Activated T-cell treated with anti-CD3 and anti-CD28 coated beads for 48 hours (primary cell): ENCODE results near the gene MASP2.
"Not testable (repeated sequence)": the region's sequence is repeated elsewhere in the genome, so short reads cannot be mapped to it uniquely, and the experiment has no call there.

ENCODE experiments used
- DNase-seq: peaks from one replicate; pipeline ENCODE4 v3.0.0-alpha.2; 2020; ENCODE audit warnings: low read depth

MASP2 gene

DNA sequence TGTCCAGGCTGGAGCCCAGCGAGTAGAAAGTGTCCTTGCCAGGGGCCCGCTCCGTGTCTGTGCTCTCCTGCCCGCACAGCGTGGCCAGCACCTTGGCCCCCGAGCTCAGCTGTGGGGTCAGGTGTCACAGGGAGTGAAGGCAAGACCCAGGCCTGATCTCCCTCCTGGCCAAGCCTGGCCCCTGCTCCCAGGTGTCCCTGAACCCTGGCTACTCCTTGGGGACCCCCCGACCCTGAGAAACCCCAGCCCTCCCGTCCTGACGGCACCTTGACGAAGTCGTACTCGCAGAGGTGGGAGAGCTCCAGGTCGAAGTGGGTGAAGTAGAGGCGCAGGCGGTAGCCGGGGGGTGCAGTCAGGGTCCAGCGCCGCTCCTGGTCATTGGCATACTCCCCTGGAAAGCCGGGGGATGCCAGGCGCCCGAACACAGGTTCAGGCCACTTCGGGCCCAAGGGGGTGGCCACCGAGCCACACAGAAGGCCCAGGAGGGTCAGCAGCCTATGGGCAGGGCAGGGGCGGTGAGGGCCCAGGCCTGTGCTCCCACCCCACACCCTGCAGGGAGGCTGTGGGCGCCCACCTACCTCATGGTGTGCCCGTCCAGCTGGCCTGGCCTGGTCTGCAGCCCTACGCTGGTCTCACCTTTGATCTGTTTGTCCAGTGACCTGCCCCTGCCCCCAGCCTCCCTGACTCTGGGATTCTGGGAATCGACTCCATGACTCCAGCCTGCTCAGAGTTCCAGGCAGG, at the start of gene MASP2:
MASP2 (minus strand) TSS at position 615 of the 741 bp plus-strand sequence; CDS start at position 583, 32 bp downstream.
- no peak for DNase-seq

DNA sequence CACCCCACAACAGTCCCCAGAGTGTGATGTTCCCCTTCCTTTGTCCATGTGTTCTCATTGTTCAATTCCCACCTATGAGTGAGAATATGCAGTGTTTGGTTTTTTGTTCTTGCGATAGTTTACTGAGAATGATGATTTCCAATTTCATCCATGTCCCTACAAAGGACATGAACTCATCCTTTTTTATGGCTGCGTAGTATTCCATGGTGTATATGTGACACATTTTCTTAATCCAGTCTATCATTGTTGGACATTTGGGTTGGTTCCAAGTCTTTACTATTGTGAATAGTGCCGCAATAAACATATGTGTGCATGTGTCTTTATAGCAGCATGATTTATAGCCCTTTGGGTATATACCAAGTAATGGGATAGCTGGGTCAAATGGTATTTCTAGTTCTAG, 36.7 kb upstream of the MASP2 start:
- not testable (repeated sequence) for DNase-seq

DNA sequence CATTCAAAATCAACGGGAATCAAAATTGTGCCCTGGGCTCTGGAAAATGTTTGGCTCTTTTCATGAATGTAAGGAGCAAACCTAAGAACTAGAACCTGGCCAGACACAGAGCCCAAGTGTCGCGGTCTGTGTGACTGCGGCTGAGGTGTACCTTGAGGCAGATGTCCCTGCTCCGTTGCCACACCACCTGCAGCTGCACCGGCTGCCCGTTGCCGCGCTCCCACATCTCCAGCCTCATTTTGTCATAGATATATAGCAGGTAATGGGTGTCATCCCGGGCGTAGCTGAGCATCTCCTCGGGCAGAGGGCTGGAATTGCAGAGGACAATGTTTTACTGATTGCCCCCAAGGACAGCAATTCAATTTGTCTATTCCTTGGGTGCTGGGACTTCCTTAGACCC, 33.9 kb upstream of the MASP2 start:
- DNase-seq, result no peak

DNA sequence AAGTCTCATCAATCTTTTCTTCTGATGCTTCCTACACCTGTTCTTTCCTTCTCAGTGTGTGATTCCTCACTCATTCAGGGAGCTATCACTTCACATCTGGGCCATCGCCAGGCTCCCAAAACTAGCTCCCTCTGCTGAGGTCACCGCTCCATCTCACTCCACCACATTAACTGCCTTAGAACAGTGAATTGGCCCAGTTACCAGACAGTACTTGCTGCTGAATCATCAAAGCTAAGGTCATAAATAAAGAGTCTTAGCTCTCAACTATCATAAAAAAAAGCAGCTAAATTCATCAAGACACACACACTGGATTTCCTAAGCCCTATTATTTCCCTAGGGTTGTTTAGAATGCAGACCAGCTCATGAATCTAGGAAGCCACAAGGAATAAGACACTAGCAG, 31.6 kb upstream of the MASP2 start:
- no peak for DNase-seq

DNA sequence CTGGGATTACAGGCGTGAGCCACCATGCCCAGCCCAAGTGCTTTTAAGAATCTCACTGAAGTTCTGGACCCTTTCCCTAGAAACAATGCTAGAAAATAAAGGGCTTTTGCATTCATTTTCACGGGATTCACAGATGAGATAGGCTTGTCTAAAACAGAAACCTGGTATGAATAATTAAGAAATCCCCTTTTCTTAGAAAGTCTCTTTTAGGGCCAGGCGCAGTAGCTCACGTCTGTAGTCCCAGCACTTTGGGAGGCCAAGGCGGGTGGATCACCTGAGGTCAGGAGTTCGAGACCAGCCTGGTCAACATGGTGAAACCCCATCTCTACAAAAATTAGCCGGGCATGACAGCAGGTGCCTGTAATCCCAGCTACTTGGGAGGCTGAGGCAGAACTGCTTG, 26.4 kb upstream of the MASP2 start:
- DNase-seq, result not testable (repeated sequence)

DNA sequence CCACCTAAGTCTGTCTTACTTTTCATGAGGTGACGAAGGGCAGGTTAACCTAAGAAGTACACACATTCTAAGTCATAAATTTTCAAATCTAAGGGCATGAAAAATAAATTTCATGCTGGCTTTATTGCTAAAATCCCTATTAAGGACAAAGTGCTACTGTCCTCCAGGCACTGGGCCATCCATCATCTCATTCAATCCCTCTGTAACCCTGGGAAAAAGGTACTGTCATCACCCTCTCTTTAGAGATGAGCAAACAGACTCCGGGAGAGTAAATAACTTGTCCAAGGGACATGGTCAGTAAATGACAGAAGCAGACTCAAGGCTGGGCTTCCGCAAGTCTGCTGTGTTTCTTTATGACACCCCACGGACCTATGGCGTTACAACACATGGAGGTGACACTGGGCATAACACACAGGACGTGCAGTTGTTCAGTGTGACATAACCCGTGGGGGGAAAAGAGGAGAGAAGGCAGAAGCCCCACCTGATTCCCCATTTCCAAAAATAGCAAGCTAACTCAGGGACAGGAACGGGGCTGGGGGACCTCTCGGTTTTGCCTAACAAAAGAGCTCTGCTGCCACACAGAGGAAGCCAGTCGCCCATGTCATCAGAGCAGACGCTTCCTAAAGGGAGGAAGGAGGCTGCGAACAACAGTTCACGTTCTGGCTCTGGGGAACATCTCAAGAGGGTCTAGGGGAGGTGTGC, 25.3 kb upstream of the MASP2 start:
- no peak for DNase-seq

DNA sequence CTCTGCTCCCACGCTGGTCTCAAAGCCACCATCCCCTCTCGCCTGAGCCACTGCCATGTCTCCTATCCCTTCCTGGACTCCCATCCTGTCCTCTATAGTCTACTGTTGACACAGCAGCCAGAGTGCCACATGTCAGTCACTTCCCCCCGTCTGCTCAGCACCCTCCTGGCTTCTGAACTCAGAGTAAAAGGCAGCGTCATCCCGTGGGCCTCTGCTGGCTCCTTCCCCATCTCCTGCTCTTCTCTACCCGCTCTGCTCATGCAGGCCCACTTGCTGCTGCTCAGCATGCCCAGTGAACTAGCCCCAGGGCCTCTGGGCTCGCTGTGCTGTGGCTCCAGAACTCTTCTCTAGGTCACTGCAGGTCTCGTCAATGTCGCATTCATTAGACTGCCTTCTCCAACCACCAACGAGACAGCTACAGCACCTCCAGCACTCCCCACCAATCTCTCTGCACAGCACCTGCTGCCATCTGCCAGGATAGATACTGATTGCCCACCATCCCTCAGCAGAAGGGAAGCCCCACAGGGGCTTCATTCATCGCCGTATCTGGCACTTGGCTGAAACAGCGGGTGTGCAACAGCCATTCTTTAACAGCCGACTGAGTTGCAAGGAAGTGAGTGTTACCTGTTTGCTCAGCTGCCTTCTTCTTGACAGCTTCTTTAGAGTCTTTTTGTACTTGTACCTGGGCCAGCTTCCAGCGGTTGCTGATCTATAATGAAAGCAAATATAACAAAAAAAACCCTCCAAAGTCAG, 24.6 kb upstream of the MASP2 start:
- no peak for DNase-seq

DNA sequence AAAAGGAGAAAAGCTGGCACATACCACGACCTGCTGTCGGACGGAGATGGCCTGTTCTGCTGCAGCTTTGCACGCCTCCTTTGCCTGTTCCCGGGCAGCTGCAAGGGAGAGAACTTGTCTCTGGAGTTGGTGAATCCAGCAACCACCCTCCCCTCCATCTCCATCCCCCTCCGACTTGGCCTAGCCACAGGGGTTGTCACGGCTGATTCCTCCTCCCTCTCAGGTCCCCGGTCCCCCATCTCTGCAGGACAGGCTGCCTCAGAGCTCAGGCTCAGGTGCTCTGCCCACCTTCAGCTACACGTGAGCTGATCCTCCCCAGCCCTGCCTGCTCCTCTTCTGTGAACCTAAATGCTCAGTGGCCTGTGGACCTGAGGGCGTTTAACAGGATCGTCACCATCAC, 23.8 kb upstream of the MASP2 start:
- no peak for DNase-seq

DNA sequence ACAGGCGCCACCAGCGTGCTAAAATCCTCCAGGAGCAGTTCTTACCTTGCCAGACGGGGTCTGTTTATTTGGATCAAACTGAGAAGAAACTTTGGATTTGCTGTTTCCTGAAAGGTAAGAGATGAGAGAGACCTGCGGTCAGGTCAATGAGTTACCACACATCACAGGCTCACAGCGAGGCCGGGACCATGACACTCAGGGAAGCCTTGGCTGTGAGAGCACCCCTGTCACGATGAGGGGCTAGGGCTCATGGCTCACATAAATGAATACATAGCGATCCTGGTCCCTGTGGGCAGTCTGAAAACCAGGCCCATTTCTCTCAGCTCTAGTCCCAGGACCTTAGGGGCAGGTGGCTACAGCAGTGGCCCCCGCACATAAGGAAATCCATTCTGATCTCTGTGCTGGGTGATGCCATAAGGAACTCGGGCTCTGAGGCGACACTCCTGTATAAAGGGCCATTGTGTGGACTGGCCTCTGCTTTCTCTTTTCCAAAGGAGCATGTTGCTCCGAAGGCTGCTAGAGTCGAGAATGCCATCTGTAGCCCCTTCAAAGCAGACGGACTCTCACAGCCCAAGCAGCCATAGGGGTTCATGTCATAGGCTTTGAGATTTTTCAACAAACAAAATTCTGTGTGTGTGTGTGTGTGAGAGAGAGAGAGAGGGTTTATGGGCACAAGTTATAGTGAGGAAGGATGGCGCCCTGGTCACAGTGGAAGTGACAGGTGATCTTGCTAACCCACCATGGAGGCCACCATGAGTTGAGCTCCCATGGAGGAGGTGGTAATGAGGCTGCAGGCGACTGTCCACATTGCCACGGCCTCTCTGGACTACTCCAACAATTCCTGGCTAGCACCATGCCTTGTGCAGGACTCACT, 21.8 kb upstream of the MASP2 start:
- DNase-seq, result no peak

DNA sequence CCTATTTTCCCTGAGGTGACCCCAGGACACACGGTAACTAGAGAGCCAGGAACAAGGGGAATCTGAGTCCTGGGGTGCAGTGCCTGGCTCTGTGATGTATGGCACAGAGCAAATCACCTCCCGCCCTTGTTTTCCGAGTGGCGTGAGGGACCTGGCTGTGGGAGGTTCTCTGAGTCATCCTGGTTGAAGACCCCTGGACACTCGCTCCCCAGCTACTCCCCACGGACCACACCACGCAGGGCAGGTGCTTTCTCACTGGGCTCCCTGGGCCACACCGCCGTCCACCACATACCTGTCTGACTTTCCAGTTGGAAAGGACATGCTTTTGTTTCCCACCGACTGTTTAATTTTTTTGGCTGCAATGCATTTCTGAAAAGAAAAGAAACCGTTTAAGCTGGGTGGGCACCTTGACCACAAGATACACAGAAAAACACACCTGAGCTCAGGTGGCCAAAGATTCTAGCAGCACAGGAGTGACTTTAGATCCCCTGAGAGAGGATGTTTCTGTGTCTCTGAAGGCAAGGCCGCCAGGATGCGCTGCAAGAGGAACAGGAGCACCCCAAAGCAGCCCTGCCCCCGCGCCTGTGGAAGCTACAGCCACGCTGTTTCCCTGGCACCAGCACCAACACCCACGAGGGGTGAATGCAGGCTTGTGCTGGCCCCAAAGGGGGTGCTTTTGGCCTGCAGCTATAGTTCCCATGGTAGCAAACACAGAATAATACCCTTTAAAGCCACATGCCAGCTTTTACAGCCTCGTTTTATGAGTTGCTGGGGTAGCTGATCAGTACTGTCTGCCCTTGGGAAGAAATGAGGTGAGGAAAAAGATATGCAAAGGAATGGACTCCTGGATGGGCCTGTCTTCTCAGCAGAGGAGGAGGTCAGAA, 20.9 kb upstream of the MASP2 start:
- DNase-seq, result no peak

GRCh38 chr1:11065796-11066195, 18.8 kb upstream of the MASP2 start:
- no peak for DNase-seq

- DNase-seq, result no peak
These were observed 17.9 kb upstream of the MASP2 start for GRCh38 chr1:11064942-11065341.

DNA sequence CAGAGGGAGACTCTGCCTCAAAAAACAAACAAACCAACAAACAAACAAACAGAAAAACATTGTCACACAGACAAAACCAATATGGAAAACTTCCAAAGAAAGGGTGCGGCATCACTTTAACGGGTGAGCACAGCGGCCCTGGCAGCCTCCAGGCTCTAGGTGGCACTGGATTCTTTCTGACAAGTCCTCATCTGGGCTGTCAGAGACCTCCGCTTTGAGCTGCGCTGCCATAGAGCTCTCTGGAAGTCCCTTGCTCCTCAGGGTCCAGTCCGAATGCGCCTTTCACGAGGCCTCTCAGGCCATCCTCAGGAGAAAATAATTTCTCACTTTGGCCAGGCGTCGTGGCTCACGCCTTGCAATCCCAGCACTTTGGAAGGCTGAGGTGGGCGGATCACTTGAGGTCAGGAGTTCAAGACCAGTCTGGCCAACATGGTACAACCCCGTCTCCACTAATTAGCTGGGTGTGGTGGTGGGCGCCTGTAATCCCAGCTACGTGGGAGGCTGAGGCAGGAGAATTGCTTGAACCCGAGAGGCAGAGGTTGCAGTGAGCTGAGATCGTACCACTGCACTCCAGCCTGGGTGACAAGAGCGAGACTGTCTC, 17.0 kb upstream of the MASP2 start:
- not testable (repeated sequence) for DNase-seq

DNA sequence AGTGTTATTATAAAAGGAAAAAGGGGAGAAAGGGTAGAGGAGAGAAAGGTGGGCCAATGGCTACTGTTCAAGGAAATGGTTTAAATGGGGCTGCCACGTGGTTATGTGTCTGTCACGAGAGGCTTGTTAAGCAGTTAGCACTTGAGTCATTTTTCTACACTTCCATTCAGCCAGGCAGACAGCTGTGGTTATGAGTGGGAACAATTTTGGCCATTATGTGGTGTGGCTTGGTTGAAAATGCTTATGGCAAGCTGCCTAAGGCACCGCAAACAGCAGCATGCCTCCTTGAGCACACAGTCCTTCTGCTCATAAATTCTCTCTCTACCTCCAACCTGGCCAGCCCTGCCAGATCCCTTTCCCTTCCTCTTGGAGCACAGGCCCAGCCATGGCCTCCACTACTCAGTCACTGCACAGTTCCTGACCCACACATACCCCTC, 15.9 kb upstream of the MASP2 start:
- no peak for DNase-seq

GRCh38 chr1:11061652-11062365, 14.8 kb upstream of the MASP2 start:
- DNase-seq, result no peak

DNA sequence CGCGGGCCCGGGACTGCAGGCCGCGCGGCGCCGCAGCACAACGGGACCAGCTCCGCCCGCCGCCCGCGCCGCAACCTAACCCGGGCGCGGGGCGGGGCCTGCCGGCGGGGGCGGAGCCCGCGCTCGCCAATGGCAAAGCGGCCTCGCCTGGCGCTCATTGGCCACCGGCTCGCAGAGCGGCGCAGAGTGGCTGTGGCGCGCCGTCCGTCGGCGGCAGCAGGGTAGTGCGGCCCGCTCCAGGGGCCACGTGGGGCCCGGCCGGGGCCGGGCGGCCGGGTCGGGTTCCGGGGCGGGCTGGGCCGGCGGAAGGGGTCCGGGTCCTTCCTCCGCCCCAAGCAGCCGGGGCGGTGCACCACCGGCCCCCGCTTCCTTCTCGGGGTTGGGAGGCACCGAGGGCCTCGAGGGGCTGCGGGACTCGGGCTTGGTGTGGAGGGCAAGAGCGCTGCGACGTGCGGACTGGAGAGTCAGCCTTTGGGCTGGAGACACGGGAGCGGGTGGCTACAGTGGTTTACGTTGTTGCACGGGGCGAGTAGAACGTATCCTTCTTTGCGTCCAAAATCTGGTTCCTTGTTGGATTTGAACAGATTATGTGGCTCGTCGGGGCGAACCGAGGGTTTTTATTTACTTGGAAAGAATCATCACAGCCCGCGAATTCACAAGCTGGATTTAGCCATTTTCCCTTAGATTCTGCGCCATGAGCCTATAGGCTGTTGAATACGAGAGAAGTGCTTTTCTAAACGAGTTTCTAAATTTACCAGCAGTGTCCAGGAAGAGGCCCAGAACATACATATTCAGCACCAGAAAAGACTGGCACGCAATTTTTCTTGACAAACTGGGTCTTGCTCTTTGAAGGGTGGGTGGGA, 13.2 kb upstream of the MASP2 start, which contains the start of gene SRM:
SRM (minus strand) TSS at position 51 of the 863 bp plus-strand sequence. CDS start 75 bp downstream, outside the sequence.
- DNase-seq, result peak; percentile 96

DNA sequence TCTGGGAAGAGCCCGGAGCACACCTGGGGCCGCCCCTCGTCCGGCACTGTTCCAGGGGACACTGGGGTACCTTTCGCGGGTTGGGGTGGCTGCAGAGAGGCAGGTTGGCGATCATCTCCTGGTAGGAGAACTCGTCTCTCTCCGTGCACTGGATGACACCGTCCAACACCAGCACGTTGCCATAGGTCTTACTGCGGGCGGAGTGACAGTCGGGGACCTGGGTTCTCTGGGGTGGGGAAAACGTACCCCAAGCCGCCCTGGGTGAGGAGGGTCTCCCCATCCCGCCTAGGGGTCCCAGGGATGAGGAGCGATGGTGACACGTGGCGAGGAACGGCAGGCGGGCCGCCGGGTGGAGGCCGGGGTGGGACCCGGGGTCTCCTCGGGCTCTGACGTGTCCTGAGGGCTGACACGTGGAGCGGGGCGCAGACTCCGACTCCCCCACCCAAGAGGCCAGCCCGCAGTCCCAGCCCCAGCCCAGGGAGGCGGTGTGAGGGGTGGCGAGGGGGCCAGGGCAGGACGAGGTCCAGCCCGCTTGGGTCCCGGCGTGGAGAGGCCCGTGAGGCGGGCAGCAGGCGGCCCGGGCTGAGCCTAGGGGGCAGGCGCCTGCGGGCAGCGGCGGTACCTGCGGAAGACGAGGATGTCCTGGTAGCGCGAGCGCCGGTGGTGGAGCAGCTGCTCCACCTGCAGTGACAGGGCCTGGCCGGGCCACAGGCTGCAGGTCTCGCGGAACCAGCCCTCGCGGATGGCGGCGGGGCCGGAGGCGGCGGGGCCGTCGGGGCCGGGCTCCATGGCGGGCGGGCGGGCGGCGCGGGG, 12.3 kb upstream of the MASP2 start:
- DNase-seq, result no peak
